Activated CD4-positive, alpha-beta T cell treated with anti-CD3 and anti-CD28 coated beads, Interleukin-2, amount 50 U/mL, for 24 hours (primary cell): ENCODE measurements around the gene DNAJC9.

Experiments used
- DNase-seq, 2 donors: peaks; one replicate each; pipeline ENCODE4 v3.0.0-alpha.2; 2020; ENCODE audit warnings: low read depth in 1 of 2, low spot score in 1 of 2

DNAJC9 gene

GRCh38 chr10:73239908-73240307 is 7.1 kb downstream of the DNAJC9 start:
- DNase-seq: no peak

DNA sequence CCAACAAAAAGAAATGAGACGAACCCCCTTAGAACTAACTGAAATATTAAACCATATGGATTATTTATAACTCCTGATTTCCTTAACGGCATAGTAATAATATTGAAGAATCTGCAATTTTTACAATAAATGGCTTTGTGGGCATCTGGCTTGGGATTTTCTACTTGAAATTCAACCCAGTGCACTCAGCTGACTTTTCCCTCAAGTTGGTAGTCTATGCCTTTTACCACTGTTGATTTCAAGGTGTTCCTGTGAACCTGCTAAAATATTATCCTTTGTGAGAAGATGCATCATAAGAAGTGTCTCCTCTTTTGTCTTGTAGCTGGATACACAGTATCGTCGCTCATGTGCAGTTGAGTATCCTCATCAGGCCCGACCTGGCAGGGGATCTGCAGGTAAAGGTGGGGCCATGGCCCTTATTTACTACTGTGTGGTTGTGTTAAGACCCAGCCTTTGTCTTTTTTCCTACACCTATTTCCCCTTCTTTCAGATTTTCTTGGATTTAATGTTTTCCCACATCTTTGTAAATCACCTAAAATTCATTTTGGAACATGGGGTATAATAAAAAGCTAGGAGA is 8.0 kb downstream of the DNAJC9 start:
- DNase-seq: no peak

GRCh38 chr10:73234695-73235094 is 12.4 kb downstream of the DNAJC9 start:
- no peak for DNase-seq

DNA sequence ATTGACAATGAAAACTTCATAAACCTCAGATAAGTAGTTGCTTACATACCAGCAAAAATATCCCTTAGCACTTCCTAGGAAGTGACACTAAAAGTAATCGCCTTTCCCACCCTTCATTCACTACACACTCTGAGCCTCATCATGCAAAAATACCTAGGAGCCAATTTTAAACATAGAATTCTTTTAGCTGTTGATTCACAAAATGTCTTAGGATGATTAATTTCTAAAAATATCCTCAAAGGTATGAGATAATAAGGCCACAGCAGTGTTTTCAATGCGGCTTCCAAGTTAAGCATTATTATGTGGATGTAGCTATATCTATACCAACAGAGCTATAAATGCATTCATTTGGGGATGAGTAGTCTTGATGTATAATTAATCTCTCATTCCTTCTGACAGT is 13.2 kb downstream of the DNAJC9 start:
- no peak for DNase-seq

GRCh38 chr10:73232887-73233286 is 14.2 kb downstream of the DNAJC9 start:
- no peak for DNase-seq

- no peak for DNase-seq
These were observed 17.5 kb downstream of the DNAJC9 start for GRCh38 chr10:73229567-73229966.

GRCh38 chr10:73228247-73228646 is 18.8 kb downstream of the DNAJC9 start:
- no peak for DNase-seq

- DNase-seq: no peak
These were observed 20.4 kb downstream of the DNAJC9 start for GRCh38 chr10:73226663-73227062.

DNA sequence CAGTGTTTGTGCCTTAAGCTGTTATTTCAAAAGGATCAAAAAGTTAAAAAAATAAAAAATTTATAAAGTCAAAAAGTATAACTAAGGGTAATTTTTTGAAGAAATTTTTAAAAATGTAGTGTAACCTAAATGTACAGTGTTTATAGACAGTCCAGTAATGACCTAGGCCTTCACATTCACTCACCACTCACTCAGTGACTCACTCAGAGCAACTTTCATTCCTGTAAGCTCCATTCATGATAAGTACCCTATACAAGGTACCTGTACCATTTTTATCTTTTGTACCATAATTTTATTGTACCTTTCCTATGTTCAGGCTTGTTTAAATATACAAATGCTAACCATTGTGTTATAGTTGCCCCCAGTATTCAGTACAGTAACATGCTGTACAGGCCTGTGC is 21.5 kb downstream of the DNAJC9 start:
- no peak for DNase-seq

GRCh38 chr10:73220989-73221388 is 26.1 kb downstream of the DNAJC9 start:
- DNase-seq: no peak

GRCh38 chr10:73219384-73219783 is 27.7 kb downstream of the DNAJC9 start:
- DNase-seq: no peak

GRCh38 chr10:73218431-73219191 is 28.4 kb downstream of the DNAJC9 start:
- no peak for DNase-seq

DNA sequence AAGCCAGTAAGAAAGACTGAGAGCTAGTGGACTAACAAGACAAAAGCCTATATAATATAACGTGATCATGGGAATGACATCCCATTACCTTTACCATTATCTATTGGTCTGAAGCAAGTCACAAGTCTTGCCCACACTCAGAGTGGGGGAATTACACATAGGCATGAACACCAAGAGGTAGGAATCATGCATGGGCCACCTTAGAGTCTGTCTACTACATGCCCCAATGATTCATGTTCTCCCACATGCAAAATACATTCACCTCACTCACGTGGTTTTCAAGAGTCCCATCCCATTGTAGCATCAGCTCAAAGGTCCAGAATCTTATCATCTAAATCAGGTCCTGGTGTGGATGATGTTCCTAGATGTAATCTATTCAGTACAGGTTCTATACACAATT is 29.4 kb downstream of the DNAJC9 start:
- DNase-seq: no peak

DNA sequence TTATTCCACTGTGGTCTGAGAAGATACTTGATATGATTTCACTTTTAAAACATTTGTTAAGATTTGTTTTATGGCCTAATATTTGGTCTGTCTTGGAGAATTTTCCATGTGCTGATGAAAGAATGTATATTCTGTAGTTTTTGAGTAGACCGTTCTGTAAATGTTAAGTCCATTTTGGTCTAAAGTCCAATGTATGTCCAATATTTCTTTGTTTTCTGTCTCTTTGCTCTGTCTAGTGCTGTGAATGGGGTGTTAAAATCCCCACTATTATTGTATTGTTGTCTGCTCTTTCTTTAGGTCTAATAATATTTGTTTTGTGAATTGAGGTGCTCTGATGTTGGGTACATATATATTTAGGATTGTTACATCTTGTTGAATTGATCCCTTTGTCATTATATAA is 31.3 kb downstream of the DNAJC9 start:
- no peak for DNase-seq

GRCh38 chr10:73211106-73211811 is 35.8 kb downstream of the DNAJC9 start:
- no peak for DNase-seq

DNA sequence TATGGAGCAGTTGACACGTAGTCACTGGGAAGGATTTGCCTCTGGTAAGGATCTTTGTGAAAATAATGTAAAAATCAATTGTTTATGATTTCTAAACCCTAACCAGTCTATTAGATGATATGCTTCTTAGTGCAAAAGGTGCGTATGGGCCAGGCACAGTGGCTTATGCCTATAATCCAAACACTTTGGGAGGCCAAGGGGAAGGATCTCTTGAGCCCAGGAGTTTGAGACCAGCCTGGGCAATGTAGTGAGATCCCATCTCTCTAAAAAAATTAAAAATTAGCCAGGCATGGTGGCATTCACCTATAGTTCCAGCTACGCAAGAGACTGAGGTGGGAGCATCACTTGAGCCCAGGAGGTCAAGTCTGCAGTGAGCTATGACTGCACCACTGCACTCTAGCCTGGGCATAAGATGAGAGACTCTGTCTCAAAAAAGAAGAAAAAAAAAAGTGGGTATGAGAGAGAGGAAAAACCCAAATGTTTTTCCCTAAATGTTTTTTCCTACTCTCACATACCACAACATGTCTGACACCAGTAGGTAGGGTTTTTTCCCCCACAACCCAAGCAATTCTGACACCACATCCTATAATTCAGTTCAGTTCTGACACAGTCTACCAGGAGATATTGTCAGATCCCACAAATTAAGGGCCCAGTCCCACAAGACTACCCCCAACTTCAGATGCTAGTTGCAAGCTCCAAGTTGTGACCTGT is 36.5 kb downstream of the DNAJC9 start:
- no peak for DNase-seq

DNA sequence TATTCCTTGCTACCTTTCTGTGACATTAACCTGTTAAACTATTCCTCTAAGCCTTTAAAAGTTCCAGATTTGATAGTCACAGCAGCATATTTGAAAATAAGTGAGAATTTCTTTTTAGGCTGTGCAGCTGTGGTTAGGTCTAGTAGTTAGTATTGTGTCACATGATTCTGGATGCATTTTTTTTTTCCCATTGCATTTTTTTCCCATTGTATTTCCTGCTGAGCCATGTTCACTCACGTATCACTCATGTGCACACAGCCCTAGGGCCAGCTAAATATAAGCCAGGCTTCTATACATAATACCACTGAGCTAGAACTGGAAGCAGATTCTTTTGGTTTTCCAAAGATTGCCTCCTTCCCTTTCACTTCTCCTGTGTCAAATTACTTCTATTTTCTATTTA is 37.4 kb downstream of the DNAJC9 start:
- no peak for DNase-seq

DNA sequence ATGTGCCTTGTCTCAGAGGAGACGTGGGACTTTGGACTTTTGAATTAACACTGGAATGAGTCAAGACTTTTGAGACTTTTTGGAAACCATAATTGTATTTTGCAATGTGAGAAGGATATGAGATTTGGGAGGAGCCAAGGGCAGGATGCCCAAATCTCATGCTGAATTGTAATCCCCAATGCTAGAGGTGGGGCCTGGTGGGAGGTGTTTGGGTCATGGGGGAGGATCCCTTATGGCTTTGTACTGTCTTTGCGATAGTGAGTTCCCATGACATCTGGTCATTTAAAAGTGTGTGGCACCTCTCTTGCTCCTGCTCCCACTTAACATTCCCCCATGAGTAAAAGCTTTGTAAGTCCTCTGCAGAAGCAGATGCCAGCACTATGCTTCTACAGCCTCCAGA is 39.2 kb downstream of the DNAJC9 start:
- no peak for DNase-seq

- DNase-seq: no peak
These were observed 40.7 kb downstream of the DNAJC9 start for GRCh38 chr10:73206385-73206784.

GRCh38 chr10:73205890-73206289 is 41.2 kb downstream of the DNAJC9 start:
- DNase-seq: no peak

GRCh38 chr10:73205081-73205480 is 42.0 kb downstream of the DNAJC9 start:
- no peak for DNase-seq
